ENCODE results near the gene CRYGS. TPM values are rescaled to one million over a fixed set of nuclear protein-coding genes. Genes with fewer than 3 reads are reported as not detected.
"Not testable (repeated sequence)": the region's sequence is repeated elsewhere in the genome, so short reads cannot be mapped to it uniquely, and the experiment has no call there.

CRYGS gene
- total RNA-seq, 1 experiment from 2014 or later, result 0.31 TPM

- DNase-seq (ENCODE audit: low spot score), result no peak
Measured at GRCh38 chr3:186552408-186553031, 8.3 kb upstream of the CRYGS start.

- no peak for DNase-seq (ENCODE audit: low spot score)
Measured at GRCh38 chr3:186551387-186551786, 7.2 kb upstream of the CRYGS start.

- no peak for DNase-seq (ENCODE audit: low spot score)
Measured at GRCh38 chr3:186549497-186549896, 5.3 kb upstream of the CRYGS start.

- peak; percentile 61 for DNase-seq (ENCODE audit: low spot score)
Measured at GRCh38 chr3:186540835-186541226, 3.3 kb downstream of the CRYGS start.

DNA sequence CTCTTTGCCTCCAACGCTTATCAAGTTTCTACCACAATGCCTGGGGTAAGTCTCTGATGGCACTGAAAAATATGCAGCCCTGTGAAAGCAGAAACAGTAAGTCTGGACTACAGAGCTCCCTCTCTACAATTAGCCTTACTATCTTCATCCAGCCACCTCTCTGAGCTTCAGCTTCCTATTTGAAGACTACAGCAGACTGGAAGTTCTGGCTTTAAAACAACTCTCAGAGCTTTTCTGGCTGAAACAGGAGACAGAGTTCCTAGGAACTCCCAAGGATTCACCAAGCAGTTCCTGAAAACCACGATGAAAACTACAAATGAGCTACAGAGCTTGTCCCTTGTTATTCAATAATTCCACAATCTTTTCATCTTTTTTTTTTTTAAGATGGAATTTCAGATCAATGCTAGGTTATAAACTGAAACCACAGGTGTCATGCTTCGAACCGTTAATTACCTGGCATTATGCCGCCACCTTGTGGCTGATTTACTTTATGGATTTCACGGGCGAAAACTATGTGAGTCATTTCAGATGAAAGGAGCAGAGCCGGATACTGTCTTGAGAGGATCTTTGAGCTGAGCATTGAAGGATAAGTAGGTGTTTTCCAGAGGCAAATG lies 3.9 kb downstream of the CRYGS start:
- peak; percentile 80 for DNase-seq (ENCODE audit: low spot score)

DNA sequence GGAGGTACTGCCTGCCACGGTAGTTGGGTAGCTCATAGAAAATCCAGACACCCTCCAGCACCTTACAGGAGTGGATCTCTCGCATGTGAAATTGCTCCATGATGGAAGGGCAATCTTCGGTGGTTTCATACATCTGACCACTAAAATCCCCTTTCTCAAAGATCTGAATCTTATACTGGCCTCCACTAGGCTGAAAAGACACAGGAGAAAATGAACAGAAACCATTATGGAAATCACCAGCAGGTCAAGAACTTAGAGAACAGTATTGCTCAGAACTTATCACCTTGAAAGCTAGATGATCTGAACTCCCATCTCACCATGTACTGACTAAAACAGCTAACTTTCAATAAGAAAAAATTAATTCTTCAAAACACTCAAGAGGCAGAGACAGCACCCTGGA lies 5.4 kb downstream of the CRYGS start:
- DNase-seq (ENCODE audit: low spot score), result no peak

GRCh38 chr3:186536883-186537844 lies 7.0 kb downstream of the CRYGS start:
- peak; percentile 16 for DNase-seq (ENCODE audit: low spot score)

- DNase-seq (ENCODE audit: low spot score), result no peak
Measured at GRCh38 chr3:186534113-186534669, 10.0 kb downstream of the CRYGS start.

- no peak for DNase-seq (ENCODE audit: low spot score)
Measured at GRCh38 chr3:186532598-186533072, 11.5 kb downstream of the CRYGS start.

DNA sequence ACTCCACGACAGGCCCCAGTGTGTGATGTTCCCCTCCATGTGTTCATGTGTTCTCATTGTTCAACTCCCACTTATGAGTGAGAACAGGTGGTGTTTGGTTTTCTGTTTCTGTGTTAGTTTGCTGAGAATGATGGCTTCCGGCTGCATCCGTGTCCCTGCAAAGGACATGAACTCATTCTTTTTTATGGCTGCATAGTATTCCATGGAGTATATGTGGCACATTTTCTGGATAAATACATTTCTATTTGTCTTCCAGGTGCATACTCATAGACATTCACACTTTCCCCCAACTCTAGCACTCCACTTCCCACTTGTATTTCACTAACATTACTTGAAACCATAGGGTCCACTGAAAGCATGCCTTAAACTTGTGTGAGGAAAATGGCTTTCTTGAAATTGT lies 12.5 kb downstream of the CRYGS start:
- DNase-seq (ENCODE audit: low spot score), result not testable (repeated sequence)

GRCh38 chr3:186530415-186530814 lies 13.8 kb downstream of the CRYGS start:
- no peak for DNase-seq (ENCODE audit: low spot score)

- DNase-seq (ENCODE audit: low spot score), result no peak
Measured at GRCh38 chr3:186529201-186529999, 14.8 kb downstream of the CRYGS start.

DNA sequence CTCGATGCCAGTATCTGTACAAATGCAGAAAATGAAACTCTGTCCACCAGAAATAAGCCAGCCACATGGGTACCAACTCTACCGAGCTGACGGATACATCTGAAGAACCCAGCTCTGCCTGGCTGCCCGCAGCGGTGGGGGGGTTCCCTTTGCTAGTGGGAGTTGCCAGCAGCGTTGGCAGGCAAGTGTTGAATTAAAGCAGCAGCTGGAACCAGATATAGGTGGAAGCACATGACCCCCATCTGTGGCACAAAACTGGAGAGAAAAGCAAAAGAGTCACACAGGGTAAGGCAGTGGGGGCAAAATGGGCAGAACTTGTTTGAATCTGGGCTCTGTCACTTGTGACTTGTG lies 17.9 kb downstream of the CRYGS start:
- DNase-seq (ENCODE audit: low spot score), result no peak

DNA sequence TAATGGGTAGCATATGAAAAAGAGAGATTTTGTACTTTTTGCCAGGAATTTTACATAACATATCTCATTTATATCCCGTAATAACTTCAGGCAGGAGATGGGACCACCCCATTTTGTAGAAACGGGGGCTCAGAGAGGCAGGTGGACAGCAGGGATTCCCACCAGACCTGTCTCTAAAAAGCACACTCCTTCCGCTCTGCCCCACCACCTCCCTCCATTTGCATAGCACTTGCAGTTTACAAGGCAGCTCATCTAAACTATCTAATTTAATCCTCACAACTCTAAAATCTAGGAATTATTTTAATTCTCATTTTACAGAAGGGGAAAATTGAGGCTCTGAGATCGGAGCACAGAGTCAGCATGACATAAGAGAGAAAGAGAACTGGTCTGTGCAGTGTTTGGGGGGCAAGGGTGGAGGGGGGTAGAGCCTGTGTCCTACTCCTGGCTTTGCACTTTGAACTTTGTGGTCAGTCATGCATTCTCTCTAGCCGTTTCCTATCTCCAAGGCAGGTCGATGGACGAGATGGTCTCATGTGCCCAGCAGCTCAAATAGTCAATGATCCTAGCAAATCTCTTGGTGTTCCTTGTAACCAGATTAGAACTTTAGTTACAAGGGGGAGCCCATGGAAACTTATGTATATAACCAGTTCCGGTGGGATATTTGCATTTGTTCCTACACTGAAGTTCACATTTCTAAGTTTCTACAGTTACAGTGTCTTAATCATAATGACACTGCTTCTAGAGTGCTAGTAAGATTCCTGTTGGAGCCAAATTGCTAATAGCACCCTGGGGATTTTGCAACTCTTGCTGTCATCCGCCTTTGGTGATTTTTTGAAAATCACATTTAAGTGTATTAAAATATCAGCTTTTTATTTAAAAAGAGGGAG lies 18.6 kb downstream of the CRYGS start:
- DNase-seq (ENCODE audit: low spot score), result no peak

DNA sequence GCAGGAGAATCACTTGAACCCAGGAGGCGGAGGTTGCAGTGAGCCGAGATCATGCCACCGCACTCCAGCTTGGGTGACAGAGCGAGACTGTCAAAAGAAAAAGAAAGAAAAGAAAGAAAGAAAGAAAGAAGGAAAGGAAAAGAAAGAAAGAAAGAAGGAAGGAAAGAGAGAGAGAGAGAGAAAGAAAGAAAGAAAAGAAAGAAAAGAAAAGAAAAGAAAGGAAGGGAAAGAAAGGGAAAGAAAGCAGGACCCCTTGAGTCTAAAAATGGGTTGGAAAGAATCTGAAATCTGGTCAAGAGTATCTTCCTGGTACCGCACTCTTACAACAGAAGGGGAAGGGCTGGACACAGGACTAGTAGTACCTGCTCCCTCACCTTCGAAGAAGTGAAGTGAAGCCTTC lies 19.6 kb downstream of the CRYGS start:
- no peak for DNase-seq (ENCODE audit: low spot score)

DNA sequence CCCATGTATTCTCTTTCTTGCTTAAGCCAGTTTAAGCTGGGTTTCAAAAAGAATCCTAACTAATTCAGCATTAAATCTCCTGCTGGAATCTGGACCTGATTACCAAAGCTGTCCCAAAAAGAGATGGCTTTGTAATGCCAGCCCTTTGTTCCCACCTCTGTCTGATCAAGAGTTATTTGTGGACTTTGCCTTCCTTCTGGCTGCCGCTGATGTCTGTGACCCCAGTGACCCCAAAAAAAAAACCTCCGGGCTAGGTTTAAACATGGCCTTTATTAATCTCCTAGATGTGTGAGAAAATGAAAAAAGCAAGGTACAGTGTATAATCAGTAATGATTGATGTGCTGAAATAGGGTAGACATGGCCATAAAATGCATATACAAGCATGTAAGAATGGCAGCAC lies 20.7 kb downstream of the CRYGS start:
- no peak for DNase-seq (ENCODE audit: low spot score)

DNA sequence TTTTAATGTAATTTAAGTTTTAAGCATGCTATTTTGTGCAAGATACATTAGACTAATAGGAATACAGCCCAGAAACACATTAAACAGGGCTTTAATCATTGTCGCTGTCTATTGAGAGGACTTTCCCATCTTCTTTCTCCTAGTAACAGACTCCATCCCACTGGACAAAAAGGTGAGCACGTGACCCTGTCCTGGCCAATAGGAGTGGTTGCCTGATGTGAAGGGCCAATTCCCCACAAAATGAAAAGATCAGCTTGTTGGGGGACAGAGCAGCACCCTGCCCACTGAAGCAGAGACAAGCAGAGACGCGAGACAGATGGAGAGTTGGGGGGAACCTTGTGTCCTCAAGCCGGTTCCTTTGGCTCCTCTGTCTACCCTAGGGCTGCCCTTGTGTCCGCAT lies 21.2 kb downstream of the CRYGS start:
- no peak for DNase-seq (ENCODE audit: low spot score)

GRCh38 chr3:186520957-186521842 lies 23.0 kb downstream of the CRYGS start:
- DNase-seq (ENCODE audit: low spot score), result no peak

DNA sequence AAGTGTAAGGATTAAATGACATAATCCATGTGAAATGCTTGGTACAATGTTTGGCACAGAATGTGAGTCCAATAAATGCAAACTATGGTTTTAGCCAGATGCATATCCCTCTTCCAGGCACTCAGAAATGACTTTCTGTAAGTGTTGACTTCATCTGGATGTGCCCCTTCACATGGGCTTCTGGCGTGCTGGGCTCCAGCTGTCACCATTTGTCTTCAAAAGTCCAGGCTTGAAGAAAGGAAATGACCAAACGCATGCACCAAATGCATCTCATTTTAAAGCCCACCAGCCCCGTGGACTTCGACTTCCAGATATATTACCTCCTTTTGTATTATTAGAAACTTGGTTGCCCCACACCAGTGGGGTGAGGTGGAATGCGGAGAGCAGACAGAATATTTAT lies 23.7 kb downstream of the CRYGS start:
- DNase-seq (ENCODE audit: low spot score), result no peak
